GM12891 (cell line): ENCODE data around the gene TGFA.

Experiments
- POLR2A ChIP-seq: IDR thresholded peaks from 2 replicates; pipeline ENCODE4 v1.6.1; 2011; ENCODE audit warnings: low read depth, low read length, control low read depth
- POLR2AphosphoS5 ChIP-seq: IDR thresholded peaks from 2 replicates; pipeline ENCODE4 v1.6.1; 2011; ENCODE audit warnings: low read depth, low read length, control low read depth
- SPI1 ChIP-seq: IDR thresholded peaks from 2 replicates; pipeline ENCODE4 v1.6.1; 2011; ENCODE audit warnings: low read depth, low read length, control low read depth
- TAF1 ChIP-seq: IDR thresholded peaks from 2 replicates; pipeline ENCODE4 v1.6.1; 2011; ENCODE audit warnings: low read depth, low read length, control low read depth

- no peak for TF ChIP-seq TAF1
- no peak for TF ChIP-seq POLR2AphosphoS5
- no peak for TF ChIP-seq POLR2A
- no peak for TF ChIP-seq SPI1
Observed at GRCh38 chr2:70473101-70473722, 80.4 kb downstream of the TGFA start.
